ENCODE data around the gene ATAT1. TPM values are rescaled to one million over a fixed set of nuclear protein-coding genes. Genes with fewer than 3 reads are reported as not detected.

ATAT1 gene
- total and polyA plus RNA-seq, 2 experiments from 2014 or later, result 12.8 to 23.0 TPM

DNA sequence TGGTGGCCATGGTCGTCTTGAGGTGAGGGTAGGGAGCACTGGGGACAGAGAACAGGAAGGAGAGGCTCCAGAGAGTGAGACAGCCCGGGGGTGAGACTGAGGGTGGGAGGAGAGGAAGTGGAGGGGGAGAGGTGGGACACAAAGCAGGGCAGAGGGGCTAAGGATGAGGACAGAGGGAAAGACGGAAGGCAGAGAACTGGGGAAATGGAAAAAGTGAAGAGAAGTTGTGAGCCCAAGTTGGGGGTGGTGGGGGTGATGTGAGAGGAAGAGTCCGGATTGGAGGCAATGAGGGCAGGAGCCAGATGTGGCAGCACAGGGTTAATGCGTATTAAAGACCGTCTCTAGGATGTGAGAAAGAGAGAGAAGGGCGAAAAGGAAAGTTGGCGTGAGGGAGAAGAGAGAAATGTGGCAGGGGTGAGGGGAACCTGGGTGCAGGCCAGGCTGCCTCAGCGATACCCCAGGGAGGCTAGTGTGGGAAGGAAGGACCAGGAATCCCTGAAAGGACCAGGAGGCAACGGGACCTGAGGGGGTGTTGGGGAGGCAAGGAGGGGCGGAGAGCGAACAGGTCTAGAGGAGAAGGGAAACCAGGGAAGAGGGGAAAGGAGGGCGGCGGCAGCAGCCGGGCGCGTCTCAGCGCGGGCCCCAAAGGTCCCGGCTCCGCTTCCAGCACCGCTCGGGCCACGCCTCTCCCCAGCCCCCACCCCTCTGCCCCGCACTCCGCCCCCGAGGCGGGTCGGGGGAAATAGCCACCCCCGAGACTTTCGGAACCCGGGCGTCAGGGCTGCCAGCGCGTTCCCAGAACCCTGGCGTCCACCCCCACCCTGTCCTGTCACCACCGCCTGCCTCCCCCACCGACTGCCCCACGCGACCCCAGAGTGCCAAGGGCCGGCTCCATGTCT lies 59.6 kb downstream of the ATAT1 start, which contains the start of gene PPP1R18:
PPP1R18 (minus strand) TSS at position 637 of the 899 bp plus-strand sequence; CDS start at position 10, 627 bp downstream.
- H3K27me3 ChIP-seq (ENCODE audit: insufficient read depth), result 0 out of 2 replicates have a peak, but pooled peaks cover 5% of the 10 kb centered on the region
- peaks cover 22% of the 10 kb centered on the region for H3K79me2 ChIP-seq (replicated peaks; ENCODE audit: insufficient read depth)

DNA sequence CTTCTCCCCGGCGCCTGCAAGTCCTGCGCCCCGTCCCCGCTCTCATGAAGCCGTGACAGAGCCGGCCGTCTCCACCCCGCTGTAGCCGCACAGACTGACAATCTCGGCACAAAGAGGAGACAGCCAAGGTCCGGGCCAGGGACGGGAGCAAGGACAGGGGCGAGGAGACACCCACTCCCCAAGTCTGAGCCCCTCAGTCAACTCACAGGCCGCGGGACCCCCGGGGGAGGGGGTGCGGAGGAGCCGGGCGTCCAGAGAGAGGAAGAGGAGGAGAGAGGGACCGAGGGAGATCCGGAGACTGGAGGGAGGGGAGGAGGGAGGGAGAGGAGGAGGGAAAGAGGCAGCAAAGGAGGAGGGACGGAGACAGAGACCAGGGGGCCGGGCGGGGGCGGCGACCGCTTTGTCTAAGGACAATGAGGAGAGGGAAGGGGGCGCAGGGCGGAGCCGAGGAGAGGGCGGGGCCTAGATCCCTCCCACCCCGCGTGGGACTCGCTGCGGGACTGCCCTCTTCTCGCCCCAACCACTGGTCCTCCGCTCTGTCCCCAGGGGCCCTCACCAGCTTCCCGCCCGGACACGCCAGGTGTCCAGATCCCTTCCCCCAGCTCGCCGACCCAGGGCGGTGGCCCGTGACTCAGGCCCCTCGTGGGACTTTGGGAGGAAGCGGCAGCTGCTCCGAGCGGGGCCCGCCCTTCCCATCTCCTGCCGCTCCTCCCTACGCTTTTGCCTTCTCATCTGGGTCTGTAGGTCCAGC lies 60.4 kb downstream of the ATAT1 start:
- peaks cover 37% of the 10 kb centered on the region for H3K27me3 Mint-ChIP-seq (ENCODE audit: insufficient read depth, low read depth, poor library complexity)
- 0 out of 2 replicates have a peak, but pooled peaks cover 5% of the 10 kb centered on the region for H3K27me3 ChIP-seq (ENCODE audit: insufficient read depth)
- DNase-seq (ENCODE audit: low spot score), result peak; percentile 84
- peak overlapping the region; percentile 84; the same call in 1 of the 2 replicates for H3K27ac Mint-ChIP-seq
- peak overlapping the region; percentile 99 for H3K4me3 ChIP-seq
- peak overlapping the region; percentile 98 for H3K4me2 ChIP-seq
- H3K27ac ChIP-seq (ENCODE audit: low read depth), result peak overlapping the region; percentile 59; the same call in 1 of the 2 replicates
- peak overlapping the region; percentile 94 for H2AFZ ChIP-seq
- peak; percentile 31 for ATAC-seq
- no peaks in the 10 kb centered on the region for H3K9me2 ChIP-seq (ENCODE audit: insufficient read depth)
- H3K4me3 Mint-ChIP-seq, result peak overlapping the region; percentile 81
- peaks cover 18% of the 10 kb centered on the region for H3K36me3 Mint-ChIP-seq (ENCODE audit: low read depth)
- no peaks in the 10 kb centered on the region for H3K36me3 ChIP-seq (ENCODE audit: insufficient read depth)
- peaks cover 71% of the 10 kb centered on the region for H3K4me1 Mint-ChIP-seq
- no peaks in the 10 kb centered on the region; the same call in 2 of the 3 replicates for H3K9me3 Mint-ChIP-seq
- peaks cover 17% of the 10 kb centered on the region for H3F3A ChIP-seq (replicated peaks; ENCODE audit: low read depth)
- TF ChIP-seq, protein P1, sequence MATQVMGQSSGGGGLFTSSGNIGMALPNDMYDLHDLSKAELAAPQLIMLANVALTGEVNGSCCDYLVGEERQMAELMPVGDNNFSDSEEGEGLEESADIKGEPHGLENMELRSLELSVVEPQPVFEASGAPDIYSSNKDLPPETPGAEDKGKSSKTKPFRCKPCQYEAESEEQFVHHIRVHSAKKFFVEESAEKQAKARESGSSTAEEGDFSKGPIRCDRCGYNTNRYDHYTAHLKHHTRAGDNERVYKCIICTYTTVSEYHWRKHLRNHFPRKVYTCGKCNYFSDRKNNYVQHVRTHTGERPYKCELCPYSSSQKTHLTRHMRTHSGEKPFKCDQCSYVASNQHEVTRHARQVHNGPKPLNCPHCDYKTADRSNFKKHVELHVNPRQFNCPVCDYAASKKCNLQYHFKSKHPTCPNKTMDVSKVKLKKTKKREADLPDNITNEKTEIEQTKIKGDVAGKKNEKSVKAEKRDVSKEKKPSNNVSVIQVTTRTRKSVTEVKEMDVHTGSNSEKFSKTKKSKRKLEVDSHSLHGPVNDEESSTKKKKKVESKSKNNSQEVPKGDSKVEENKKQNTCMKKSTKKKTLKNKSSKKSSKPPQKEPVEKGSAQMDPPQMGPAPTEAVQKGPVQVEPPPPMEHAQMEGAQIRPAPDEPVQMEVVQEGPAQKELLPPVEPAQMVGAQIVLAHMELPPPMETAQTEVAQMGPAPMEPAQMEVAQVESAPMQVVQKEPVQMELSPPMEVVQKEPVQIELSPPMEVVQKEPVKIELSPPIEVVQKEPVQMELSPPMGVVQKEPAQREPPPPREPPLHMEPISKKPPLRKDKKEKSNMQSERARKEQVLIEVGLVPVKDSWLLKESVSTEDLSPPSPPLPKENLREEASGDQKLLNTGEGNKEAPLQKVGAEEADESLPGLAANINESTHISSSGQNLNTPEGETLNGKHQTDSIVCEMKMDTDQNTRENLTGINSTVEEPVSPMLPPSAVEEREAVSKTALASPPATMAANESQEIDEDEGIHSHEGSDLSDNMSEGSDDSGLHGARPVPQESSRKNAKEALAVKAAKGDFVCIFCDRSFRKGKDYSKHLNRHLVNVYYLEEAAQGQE (IDR thresholded peaks at IDR 0.05; ENCODE audit: unreplicated experiment), result no peak
- peak; percentile 62 for TF ChIP-seq POLR2AphosphoS5 (IDR thresholded peaks at IDR 0.05; ENCODE audit: low read depth)
- 0 out of 2 replicates have a peak, but pooled peaks have one; percentile 5 for TF ChIP-seq CREB1 (CRISPR knock-in tag; IDR thresholded peaks at IDR 0.05; ENCODE audit: low read depth)
- TF ChIP-seq, protein P2, sequence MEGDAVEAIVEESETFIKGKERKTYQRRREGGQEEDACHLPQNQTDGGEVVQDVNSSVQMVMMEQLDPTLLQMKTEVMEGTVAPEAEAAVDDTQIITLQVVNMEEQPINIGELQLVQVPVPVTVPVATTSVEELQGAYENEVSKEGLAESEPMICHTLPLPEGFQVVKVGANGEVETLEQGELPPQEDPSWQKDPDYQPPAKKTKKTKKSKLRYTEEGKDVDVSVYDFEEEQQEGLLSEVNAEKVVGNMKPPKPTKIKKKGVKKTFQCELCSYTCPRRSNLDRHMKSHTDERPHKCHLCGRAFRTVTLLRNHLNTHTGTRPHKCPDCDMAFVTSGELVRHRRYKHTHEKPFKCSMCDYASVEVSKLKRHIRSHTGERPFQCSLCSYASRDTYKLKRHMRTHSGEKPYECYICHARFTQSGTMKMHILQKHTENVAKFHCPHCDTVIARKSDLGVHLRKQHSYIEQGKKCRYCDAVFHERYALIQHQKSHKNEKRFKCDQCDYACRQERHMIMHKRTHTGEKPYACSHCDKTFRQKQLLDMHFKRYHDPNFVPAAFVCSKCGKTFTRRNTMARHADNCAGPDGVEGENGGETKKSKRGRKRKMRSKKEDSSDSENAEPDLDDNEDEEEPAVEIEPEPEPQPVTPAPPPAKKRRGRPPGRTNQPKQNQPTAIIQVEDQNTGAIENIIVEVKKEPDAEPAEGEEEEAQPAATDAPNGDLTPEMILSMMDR (conservative IDR thresholded peaks at IDR 0.05; ENCODE audit: low read depth in 2 of 2), result no peak
- H3K4me1 ChIP-seq (ENCODE audit: insufficient read depth), result peaks cover 53% of the 10 kb centered on the region
- no peaks in the 10 kb centered on the region for H4K20me1 ChIP-seq (replicated peaks; ENCODE audit: insufficient read depth)
- peaks cover 19% of the 10 kb centered on the region for H3K79me2 ChIP-seq (replicated peaks; ENCODE audit: insufficient read depth)

More for the DNA sequence above, 59.6 kb downstream of the ATAT1 start, which contains the start of gene PPP1R18:
- Mint-ChIP-seq H3K36me3 (ENCODE audit: low read depth) (peaks cover 19% of the 10 kb centered on the region), H3K4me1 (peaks cover 71% of the 10 kb centered on the region), H3K4me3 (peak within 1 kb of the TSS; percentile 81), H3K9me3 (no peaks in the 10 kb centered on the region; the same call in 2 of the 3 replicates), H3K27ac (peak within 1 kb of the TSS; percentile 84), H3K27me3 (ENCODE audit: insufficient read depth, low read depth, poor library complexity) (peaks cover 37% of the 10 kb centered on the region)
- TF ChIP-seq STAT1 (IDR thresholded peaks at IDR 0.05; ENCODE audit: unreplicated experiment), result no peak
- TF ChIP-seq POLR2AphosphoS5 (IDR thresholded peaks at IDR 0.05; ENCODE audit: low read depth), result 0 out of 2 replicates have a peak, but pooled peaks have one; percentile 45
- no peaks in the 10 kb centered on the region for H3K36me3 ChIP-seq (ENCODE audit: insufficient read depth)
- peak within 1 kb of the TSS; percentile 59; the same call in 1 of the 2 replicates for H3K27ac ChIP-seq (ENCODE audit: low read depth)
- H3K4me2 ChIP-seq, result peak within 1 kb of the TSS; percentile 98
- peaks cover 17% of the 10 kb centered on the region for H3F3A ChIP-seq (replicated peaks; ENCODE audit: low read depth)
- peak within 1 kb of the TSS; percentile 99 for H3K4me3 ChIP-seq
- peak; percentile 44 for ATAC-seq
- peak within 1 kb of the TSS; percentile 94 for H2AFZ ChIP-seq
- no peaks in the 10 kb centered on the region for H3K9me2 ChIP-seq (ENCODE audit: insufficient read depth)
- no peaks in the 10 kb centered on the region for H4K20me1 ChIP-seq (replicated peaks; ENCODE audit: insufficient read depth)
- DNase-seq (ENCODE audit: low spot score), result peak; percentile 69
- peaks cover 53% of the 10 kb centered on the region for H3K4me1 ChIP-seq (ENCODE audit: insufficient read depth)
